CD4-positive, alpha-beta memory T cell (primary cell): ENCODE data around the gene SCNN1G. TPM values are rescaled to one million over a fixed set of nuclear protein-coding genes. Genes with fewer than 3 reads are reported as not detected.
"Not testable (repeated sequence)": the region's sequence is repeated elsewhere in the genome, so short reads cannot be mapped to it uniquely, and the experiment has no call there.

Experiments used
- CTCF ChIA-PET: fragments of 350-600 bp; sonication (Branson Sonifier 250); formaldehyde crosslinking; loops from one replicate; lab custom pipeline; 2021; ENCODE audit warnings: inconsistent platforms; ENCODE audit not compliant: partially characterized antibody; lab: Charles Lee
- POLR2A ChIA-PET: fragments of 350-600 bp; sonication (Branson Sonifier 250); formaldehyde crosslinking; loops from one replicate; lab custom pipeline; 2021; ENCODE audit not compliant: partially characterized antibody; lab: Charles Lee
- DNase-seq, 5 donors: peaks; one replicate each; pipeline versions ENCODE4 v3.0.0 to v3.0.0-alpha.2; 2020 to 2022; ENCODE audit warnings: mixed read lengths in 1 of 5
- H3K27ac ChIP-seq: one replicate; pipeline ENCODE4 v1.7.0; 2013; ENCODE audit warnings: low read depth, low read length
- H3K27me3 ChIP-seq: 2 replicates; pipeline ENCODE4 v1.7.0; 2013; ENCODE audit warnings: mild to moderate bottlenecking, low read length, moderate library complexity; ENCODE audit not compliant: insufficient read depth
- H3K36me3 ChIP-seq: 2 replicates; pipeline ENCODE4 v1.7.0; 2013; ENCODE audit warnings: mild to moderate bottlenecking, low read length, moderate library complexity; ENCODE audit not compliant: insufficient read depth
- H3K4me1 ChIP-seq: 2 replicates; pipeline ENCODE4 v1.7.0; 2013; ENCODE audit warnings: mild to moderate bottlenecking, low read length, moderate library complexity; ENCODE audit not compliant: insufficient read depth
- H3K4me3 ChIP-seq, 2 donors: one replicate each; pipeline ENCODE4 v1.7.0; 2013; ENCODE audit warnings: low read length in 2 of 2, mild to moderate bottlenecking in 1 of 2
- H3K9me3 ChIP-seq, 2 donors: one replicate each; pipeline ENCODE4 v1.7.0; 2013; ENCODE audit warnings: low read length in 2 of 2, control low read depth in 1 of 2; ENCODE audit not compliant: control insufficient read depth in 1 of 2
- H3K27ac Mint-ChIP-seq, 7 donors: one replicate each; pipeline ENCODE4 v1.8.0; 2020 to 2021; ENCODE audit warnings: mixed read lengths in 7 of 7, mild to moderate bottlenecking in 6 of 7, inconsistent platforms in 3 of 7, moderate library complexity in 3 of 7
- H3K27me3 Mint-ChIP-seq, 2 donors: one replicate each; pipeline ENCODE4 v1.8.0; 2020 to 2021; ENCODE audit warnings: mixed read lengths in 2 of 2
- H3K36me3 Mint-ChIP-seq, 2 donors: one replicate each; pipeline ENCODE4 v1.8.0; 2020 to 2021; ENCODE audit warnings: mixed read lengths in 2 of 2, inconsistent platforms in 1 of 2, mild to moderate bottlenecking in 1 of 2
- H3K4me1 Mint-ChIP-seq, 4 donors: one replicate each; pipeline ENCODE4 v1.8.0; 2020 to 2021; ENCODE audit warnings: mixed read lengths in 4 of 4, mild to moderate bottlenecking in 1 of 4
- H3K4me3 Mint-ChIP-seq, 8 donors: one replicate each; pipeline ENCODE4 v1.8.0; 2020 to 2021; ENCODE audit warnings: mixed read lengths in 8 of 8, mild to moderate bottlenecking in 7 of 8, moderate library complexity in 6 of 8, inconsistent platforms in 3 of 8
- H3K9me3 Mint-ChIP-seq, 8 donors: one replicate each; pipeline ENCODE4 v1.8.0; 2020 to 2021; ENCODE audit warnings: mixed read lengths in 8 of 8, mild to moderate bottlenecking in 5 of 8, inconsistent platforms in 3 of 8, moderate library complexity in 1 of 8
- intact Hi-C: fragments of 100-400 bp; cut with micrococcal nuclease; formaldehyde crosslinking; loops from one replicate; pipeline ENCODE4 v1.15.1; 2023
- polyA plus RNA-seq, 2 donors: library from polyadenylated mRNA; unstranded; fragments of 300-500 nt; fragmentation: Illumina TruSeq; gene quantifications; one replicate each; pipeline ENCODE4 v1.2.3, GENCODE V29; 2021
- total RNA-seq, 2 experiments: library from RNA; stranded (reverse); gene quantifications; one replicate each; pipeline ENCODE4 v1.2.3, GENCODE V29; 2021

The SCNN1G gene
- total and polyA plus RNA-seq, 4 experiments from 2014 or later: not detected

GRCh38 chr16:23245268-23245667 is 62.7 kb downstream of the SCNN1G start:
- no peaks in the 10 kb centered on the region for H3K4me1 Mint-ChIP-seq
- no peaks in the 10 kb centered on the region for H3K36me3 ChIP-seq
- ChIA-PET POLR2A (no interaction called here), CTCF (no interaction called here)
- H3K27ac Mint-ChIP-seq: no peak overlapping the region
- no peak overlapping the region for H3K4me3 ChIP-seq
- H3K27ac ChIP-seq: no peak overlapping the region
- no peaks in the 10 kb centered on the region for H3K36me3 Mint-ChIP-seq
- DNase-seq: no peak
- H3K4me1 ChIP-seq: no peaks in the 10 kb centered on the region
- H3K9me3 ChIP-seq: no peaks in the 10 kb centered on the region
- H3K4me3 Mint-ChIP-seq: no peak overlapping the region
- H3K9me3 Mint-ChIP-seq: peaks cover 2 to 15% (median 6%) of the 10 kb centered on the region in 8 donors
- H3K27me3 ChIP-seq: no peaks in the 10 kb centered on the region
- H3K27me3 Mint-ChIP-seq: peaks cover 2 to 9% of the 10 kb centered on the region in 2 donors
- intact Hi-C loops: no loop called here

- CTCF ChIA-PET: interaction anchor here (1.1 kb wide), 1 partner anchor 35 kb away, joined by 4 read pairs; no protein-coding TSS in a partner anchor
- POLR2A ChIA-PET: no interaction called here
- H3K9me3 Mint-ChIP-seq: peaks cover 2 to 20% (median 8%) of the 10 kb centered on the region in 8 donors
- no peaks in the 10 kb centered on the region for H3K27me3 ChIP-seq
- H3K4me1 ChIP-seq: no peaks in the 10 kb centered on the region
- intact Hi-C loops: no loop called here
- no peak overlapping the region for H3K4me3 Mint-ChIP-seq
- H3K36me3 ChIP-seq: no peaks in the 10 kb centered on the region
- H3K27ac Mint-ChIP-seq: no peak overlapping the region
- no peaks in the 10 kb centered on the region for H3K4me1 Mint-ChIP-seq
- DNase-seq: no peak
- H3K27me3 Mint-ChIP-seq: peaks cover 7 to 10% of the 10 kb centered on the region in 2 donors
- H3K36me3 Mint-ChIP-seq: no peaks in the 10 kb centered on the region
- no peak overlapping the region for H3K27ac ChIP-seq
- H3K9me3 ChIP-seq: no peaks in the 10 kb centered on the region
- H3K4me3 ChIP-seq: no peak overlapping the region
Measured at GRCh38 chr16:23248261-23249194, 66.0 kb downstream of the SCNN1G start.

- no peak for DNase-seq
- no peaks in the 10 kb centered on the region for H3K36me3 Mint-ChIP-seq
- peaks cover 7 to 10% of the 10 kb centered on the region in 2 donors for H3K27me3 Mint-ChIP-seq
- Histone ChIP-seq H3K9me3 (no peaks in the 10 kb centered on the region), H3K36me3 (no peaks in the 10 kb centered on the region), H3K4me3 (no peak overlapping the region), H3K27me3 (no peaks in the 10 kb centered on the region), H3K4me1 (no peaks in the 10 kb centered on the region), H3K27ac (no peak overlapping the region)
- CTCF ChIA-PET: no interaction called here
- POLR2A ChIA-PET: no interaction called here
- intact Hi-C loops: no loop called here
- H3K4me3 Mint-ChIP-seq: no peak overlapping the region
- no peak overlapping the region for H3K27ac Mint-ChIP-seq
- peaks cover 0 to 18% (median 4%) of the 10 kb centered on the region in 8 donors for H3K9me3 Mint-ChIP-seq
- no peaks in the 10 kb centered on the region for H3K4me1 Mint-ChIP-seq
Measured at GRCh38 chr16:23249830-23250229, 67.3 kb downstream of the SCNN1G start.

- Mint-ChIP-seq H3K9me3 (peaks cover 0 to 12% (median 2%) of the 10 kb centered on the region in 8 donors), H3K27me3 (peaks cover 5 to 11% of the 10 kb centered on the region in 2 donors), H3K27ac (no peak overlapping the region), H3K4me3 (no peak overlapping the region), H3K36me3 (no peaks in the 10 kb centered on the region), H3K4me1 (no peaks in the 10 kb centered on the region)
- no peak overlapping the region for H3K27ac ChIP-seq
- no peak for DNase-seq
- H3K9me3 ChIP-seq: no peaks in the 10 kb centered on the region
- ChIA-PET POLR2A (no interaction called here), CTCF (no interaction called here)
- H3K36me3 ChIP-seq: no peaks in the 10 kb centered on the region
- no peaks in the 10 kb centered on the region for H3K4me1 ChIP-seq
- H3K4me3 ChIP-seq: no peak overlapping the region
- intact Hi-C loops: no loop called here
- no peaks in the 10 kb centered on the region for H3K27me3 ChIP-seq
Measured at GRCh38 chr16:23252310-23252709, 69.8 kb downstream of the SCNN1G start.

- H3K4me3 Mint-ChIP-seq, H3K4me1 Mint-ChIP-seq, H3K36me3 ChIP-seq, H3K4me1 ChIP-seq, H3K4me3 ChIP-seq, intact Hi-C loops, H3K9me3 ChIP-seq, CTCF ChIA-PET, H3K27ac Mint-ChIP-seq, POLR2A ChIA-PET, H3K36me3 Mint-ChIP-seq, H3K27ac ChIP-seq, DNase-seq, H3K27me3 ChIP-seq: not testable (repeated sequence)
- Mint-ChIP-seq H3K9me3 (peaks cover 0 to 12% (median under 1%) of the 10 kb centered on the region in 8 donors), H3K27me3 (peaks cover 4 to 11% of the 10 kb centered on the region in 2 donors)
Measured at GRCh38 chr16:23253650-23254049, 71.1 kb downstream of the SCNN1G start.

GRCh38 chr16:23254338-23254737 is 71.8 kb downstream of the SCNN1G start:
- H3K4me1 ChIP-seq: no peaks in the 10 kb centered on the region
- ChIA-PET POLR2A (no interaction called here), CTCF (no interaction called here)
- no peak overlapping the region for H3K4me3 ChIP-seq
- H3K27ac ChIP-seq: no peak overlapping the region
- DNase-seq: no peak
- no peaks in the 10 kb centered on the region for H3K9me3 ChIP-seq
- intact Hi-C loops: no loop called here
- H3K36me3 Mint-ChIP-seq: no peaks in the 10 kb centered on the region
- H3K4me3 Mint-ChIP-seq: no peak overlapping the region
- H3K27ac Mint-ChIP-seq: no peak overlapping the region
- H3K36me3 ChIP-seq: no peaks in the 10 kb centered on the region
- no peaks in the 10 kb centered on the region for H3K27me3 ChIP-seq
- H3K9me3 Mint-ChIP-seq: peaks cover 0 to 11% (median under 1%) of the 10 kb centered on the region in 8 donors
- H3K27me3 Mint-ChIP-seq: peaks cover 4 to 11% of the 10 kb centered on the region in 2 donors
- no peaks in the 10 kb centered on the region for H3K4me1 Mint-ChIP-seq

- H3K4me3 Mint-ChIP-seq: no peak overlapping the region
- peaks cover 0 to 10% (median 1%) of the 10 kb centered on the region in 8 donors for H3K9me3 Mint-ChIP-seq
- Histone ChIP-seq H3K4me1 (no peaks in the 10 kb centered on the region), H3K27me3 (no peaks in the 10 kb centered on the region), H3K36me3 (no peaks in the 10 kb centered on the region), H3K4me3 (no peak overlapping the region), H3K9me3 (no peaks in the 10 kb centered on the region), H3K27ac (no peak overlapping the region)
- no peak overlapping the region for H3K27ac Mint-ChIP-seq
- no peak for DNase-seq
- no peaks in the 10 kb centered on the region for H3K36me3 Mint-ChIP-seq
- H3K27me3 Mint-ChIP-seq: peaks cover 3 to 9% of the 10 kb centered on the region in 2 donors
- ChIA-PET CTCF (no interaction called here), POLR2A (no interaction called here)
- no peaks in the 10 kb centered on the region for H3K4me1 Mint-ChIP-seq
- intact Hi-C loops: no loop called here
Measured at GRCh38 chr16:23255000-23255399, 72.5 kb downstream of the SCNN1G start.
